ENCODE measurements around the gene AQP4. TPM values are rescaled to one million over a fixed set of nuclear protein-coding genes. Genes with fewer than 3 reads are reported as not detected.

AQP4 gene
- total RNA-seq, 1 experiment from 2014 or later, result not detected

GRCh38 chr18:26868968-26869586, 3.6 kb upstream of the AQP4 start:
- BruUV-seq (replicated peaks), result no TSS peak
- Mint-ChIP-seq H3K4me1 (ENCODE audit: insufficient read depth, unreplicated experiment) (no peaks in the 10 kb centered on the region), H3K4me3 (ENCODE audit: unreplicated experiment) (no peak overlapping the region), H3K36me3 (ENCODE audit: insufficient read depth, unreplicated experiment) (no peaks in the 10 kb centered on the region), H3K27ac (ENCODE audit: low read depth, unreplicated experiment) (no peak overlapping the region), H3K9me3 (ENCODE audit: unreplicated experiment) (no peaks in the 10 kb centered on the region), H3K27me3 (ENCODE audit: insufficient read depth, unreplicated experiment) (peaks cover 26% of the 10 kb centered on the region)
- TF ChIP-seq CTCF (IDR thresholded peaks at IDR 0.05; ENCODE audit: unreplicated experiment), result no peak
- intact Hi-C loops (cut with micrococcal nuclease), result no loop called here
- ChIA-PET POLR2A (no interaction called here), CTCF (interaction anchor here (0.6 kb wide), 1 partner anchor 30 kb away, joined by 3 read pairs; no protein-coding TSS in a partner anchor)
- no peak for DNase-seq (ENCODE audit: unreplicated experiment)

GRCh38 chr18:26867471-26867870, 2.0 kb upstream of the AQP4 start:
- intact Hi-C loops (cut with micrococcal nuclease), result no loop called here
- TF ChIP-seq CTCF (IDR thresholded peaks at IDR 0.05; ENCODE audit: unreplicated experiment), result no peak
- DNase-seq (ENCODE audit: unreplicated experiment), result no peak
- Mint-ChIP-seq H3K4me1 (ENCODE audit: insufficient read depth, unreplicated experiment) (no peaks in the 10 kb centered on the region), H3K36me3 (ENCODE audit: insufficient read depth, unreplicated experiment) (no peaks in the 10 kb centered on the region), H3K9me3 (ENCODE audit: unreplicated experiment) (no peaks in the 10 kb centered on the region), H3K27me3 (ENCODE audit: insufficient read depth, unreplicated experiment) (peaks cover 30% of the 10 kb centered on the region), H3K27ac (ENCODE audit: low read depth, unreplicated experiment) (no peak overlapping the region), H3K4me3 (ENCODE audit: unreplicated experiment) (no peak overlapping the region)
- ChIA-PET CTCF (interaction anchor here (0.6 kb wide), 1 partner anchor 209 kb away, joined by 4 read pairs; no protein-coding TSS in a partner anchor), POLR2A (interaction anchor here (0.9 kb wide), 1 partner anchor 13 kb away, joined by 3 read pairs; no protein-coding TSS in a partner anchor)
- BruUV-seq (replicated peaks), result no TSS peak

GRCh38 chr18:26864658-26865057, 849 bp downstream of the AQP4 start:
- H3K4me1 Mint-ChIP-seq (ENCODE audit: insufficient read depth, unreplicated experiment), result no peaks in the 10 kb centered on the region
- no TSS peak for BruUV-seq (replicated peaks)
- peaks cover 49% of the 10 kb centered on the region for H3K27me3 Mint-ChIP-seq (ENCODE audit: insufficient read depth, unreplicated experiment)
- CTCF ChIA-PET, result interaction anchor here (0.6 kb wide), 1 partner anchor 38 kb away, joined by 3 read pairs; no protein-coding TSS in a partner anchor
- no peaks in the 10 kb centered on the region for H3K9me3 Mint-ChIP-seq (ENCODE audit: unreplicated experiment)
- TF ChIP-seq CTCF (IDR thresholded peaks at IDR 0.05; ENCODE audit: unreplicated experiment), result no peak
- H3K4me3 Mint-ChIP-seq (ENCODE audit: unreplicated experiment), result no peak overlapping the region
- POLR2A ChIA-PET, result no interaction called here
- intact Hi-C loops (cut with micrococcal nuclease), result no loop called here
- no peaks in the 10 kb centered on the region for H3K36me3 Mint-ChIP-seq (ENCODE audit: insufficient read depth, unreplicated experiment)
- no peak for DNase-seq (ENCODE audit: unreplicated experiment)
- no peak overlapping the region for H3K27ac Mint-ChIP-seq (ENCODE audit: low read depth, unreplicated experiment)

GRCh38 chr18:26863921-26864497, 1.5 kb downstream of the AQP4 start:
- Mint-ChIP-seq H3K4me3 (ENCODE audit: unreplicated experiment) (peak overlapping the region; percentile 61), H3K36me3 (ENCODE audit: insufficient read depth, unreplicated experiment) (no peaks in the 10 kb centered on the region), H3K27ac (ENCODE audit: low read depth, unreplicated experiment) (no peak overlapping the region), H3K9me3 (ENCODE audit: unreplicated experiment) (no peaks in the 10 kb centered on the region), H3K4me1 (ENCODE audit: insufficient read depth, unreplicated experiment) (no peaks in the 10 kb centered on the region), H3K27me3 (ENCODE audit: insufficient read depth, unreplicated experiment) (peaks cover 49% of the 10 kb centered on the region)
- ChIA-PET POLR2A (no interaction called here), CTCF (interaction anchor here (0.7 kb wide), 1 partner anchor 665 kb away, joined by 3 read pairs; no protein-coding TSS in a partner anchor)
- BruUV-seq (replicated peaks), result no TSS peak
- DNase-seq (ENCODE audit: unreplicated experiment), result no peak
- no peak for TF ChIP-seq CTCF (IDR thresholded peaks at IDR 0.05; ENCODE audit: unreplicated experiment)
- intact Hi-C loops (cut with micrococcal nuclease), result no loop called here

All from MCF 10A (cell line).